Measurements from ENCODE around the gene MAP3K9. TPM values are rescaled to one million over a fixed set of nuclear protein-coding genes. Genes with fewer than 3 reads are reported as not detected.

The MAP3K9 gene
- total and polyA plus RNA-seq, 2 of the 8 experiments (the other 6 are each of a cell fraction or from before 2014, with no cell fraction given): 9.8 to 24.7 TPM

DNA sequence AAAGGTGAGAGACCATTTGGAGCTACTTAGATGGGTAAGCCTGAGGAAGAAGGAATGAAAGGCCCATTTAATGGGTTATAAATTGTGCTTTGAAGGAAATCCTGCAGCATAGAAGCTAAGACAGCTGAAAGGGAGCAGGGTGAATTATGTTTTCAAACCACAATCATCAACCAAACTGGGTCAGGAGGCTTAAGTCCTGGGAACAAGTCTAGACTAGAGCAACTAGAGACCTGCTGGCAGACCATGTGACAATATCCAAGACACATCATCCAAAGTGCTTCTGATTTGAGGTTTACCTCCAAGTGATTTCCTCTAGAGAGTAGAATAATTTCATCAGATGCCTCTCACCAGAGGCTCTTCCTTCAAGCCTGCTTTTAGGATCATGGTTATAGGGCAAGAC, 53.7 kb downstream of the MAP3K9 start:
- Histone ChIP-seq H3K9ac (replicated peaks in 1 of 4; ENCODE audit: extremely low read depth in 1 of 4, low read depth in 3 of 4, low read length in 3 of 4) (no peak overlapping the region), H3K9me3 (ENCODE audit: insufficient read depth in 2 of 2, low read depth in 1 of 2, low read length in 1 of 2) (no peaks in the 10 kb centered on the region), H3K27me3 (replicated peaks in 1 of 4; ENCODE audit: control insufficient read depth in 3 of 4, extremely low read depth in 1 of 4, insufficient read depth in 3 of 4, low read length in 3 of 4) (no peaks in the 10 kb centered on the region), H2BK5ac (ENCODE audit: low read depth, low read length) (no peak overlapping the region), H2AFZ (ENCODE audit: low read length) (no peak overlapping the region), H3K56ac (replicated peaks; ENCODE audit: insufficient read length, low read depth, low read length) (no peak overlapping the region), H2BK120ac (replicated peaks; ENCODE audit: low read depth, low read length) (no peak overlapping the region), H3K27ac (ENCODE audit: low read depth, low read length) (no peak overlapping the region), H4K5ac (ENCODE audit: insufficient read length, low read depth, low read length) (no peak overlapping the region), H3K79me1 (ENCODE audit: low read depth, low read length) (0 out of 2 replicates have a peak, but pooled peaks cover 4% of the 10 kb centered on the region), H3K79me2 (ENCODE audit: control insufficient read depth in 1 of 2, insufficient read depth in 2 of 2, low read length in 2 of 2) (no peaks in the 10 kb centered on the region), H3K4me1 (replicated peaks in 1 of 4; ENCODE audit: control insufficient read depth in 3 of 4, insufficient read depth in 4 of 4, low read length in 3 of 4) (no peaks in the 10 kb centered on the region), H3K23ac (ENCODE audit: insufficient read length) (no peak overlapping the region), H4K8ac (ENCODE audit: extremely low read depth, insufficient read depth, low read length) (no peak overlapping the region), H3K4me2 (ENCODE audit: insufficient read depth in 1 of 2, low read depth in 2 of 2, low read length in 2 of 2) (no peak overlapping the region), H2AK5ac (ENCODE audit: low read depth, low read length) (no peak overlapping the region), H2BK20ac (ENCODE audit: low read length) (no peak overlapping the region), H3K4me3 (ENCODE audit: extremely low read depth in 1 of 4, insufficient read depth in 2 of 4, low read depth in 3 of 4, low read length in 4 of 4) (no peak overlapping the region), H3K14ac (ENCODE audit: insufficient read length) (no peak overlapping the region), H2BK15ac (ENCODE audit: low read length) (no peak overlapping the region), H2BK12ac (ENCODE audit: low read depth, low read length) (no peak overlapping the region), H3K23me2 (ENCODE audit: low read depth, low read length) (no peaks in the 10 kb centered on the region), H3K18ac (ENCODE audit: extremely low read depth, low read length) (no peak overlapping the region), H3K4ac (replicated peaks; ENCODE audit: insufficient read length, low read depth, low read length) (no peak overlapping the region), H4K20me1 (replicated peaks in 1 of 2; ENCODE audit: control insufficient read depth in 1 of 2, insufficient read depth in 2 of 2, low read length in 2 of 2) (peaks cover 3 to 4% of the 10 kb centered on the region in 2 experiments), H3K36me3 (ENCODE audit: control insufficient read depth in 2 of 4, insufficient read depth in 4 of 4, low read length in 3 of 4) (peaks cover 8 to 28% (median 14%) of the 10 kb centered on the region in 4 experiments; a peak in 7 of 8 replicates), H4K91ac (replicated peaks; ENCODE audit: insufficient read length, low read length) (no peak overlapping the region)
- POLR2A ChIA-PET (ENCODE audit: partially characterized antibody): no interaction called here
- FAIRE-seq: no peak
- CTCF ChIA-PET (ENCODE audit: partially characterized antibody): interaction anchor here (0.6 to 1.1 kb wide), 2 partner anchors 41 to 151 kb away, joined by 3 read pairs; partner anchors contain the start of gene PCNX1
- DNase-seq (ENCODE audit: low read depth in 1 of 2, low spot score in 2 of 2): no peak
- TF ChIP-seq, protein P1, sequence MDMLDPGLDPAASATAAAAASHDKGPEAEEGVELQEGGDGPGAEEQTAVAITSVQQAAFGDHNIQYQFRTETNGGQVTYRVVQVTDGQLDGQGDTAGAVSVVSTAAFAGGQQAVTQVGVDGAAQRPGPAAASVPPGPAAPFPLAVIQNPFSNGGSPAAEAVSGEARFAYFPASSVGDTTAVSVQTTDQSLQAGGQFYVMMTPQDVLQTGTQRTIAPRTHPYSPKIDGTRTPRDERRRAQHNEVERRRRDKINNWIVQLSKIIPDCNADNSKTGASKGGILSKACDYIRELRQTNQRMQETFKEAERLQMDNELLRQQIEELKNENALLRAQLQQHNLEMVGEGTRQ (IDR thresholded peaks at IDR 0.05; ENCODE audit: low read length): no peak
- TF ChIP-seq JUND (IDR thresholded peaks at IDR 0.05; ENCODE audit: low read length): no peak
- TF ChIP-seq, protein P2, sequence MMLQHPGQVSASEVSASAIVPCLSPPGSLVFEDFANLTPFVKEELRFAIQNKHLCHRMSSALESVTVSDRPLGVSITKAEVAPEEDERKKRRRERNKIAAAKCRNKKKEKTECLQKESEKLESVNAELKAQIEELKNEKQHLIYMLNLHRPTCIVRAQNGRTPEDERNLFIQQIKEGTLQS (IDR thresholded peaks at IDR 0.05; ENCODE audit: insufficient read depth, low read depth, low read length): no peak
- TF ChIP-seq JUN (IDR thresholded peaks at IDR 0.05; ENCODE audit: low read depth, low read length): no peak

Measured in H1 (cell line).